Activated CD4-positive, alpha-beta T cell treated with anti-CD3 and anti-CD28 coated beads, Interleukin-2, amount 50 U/mL, for 1 hour (primary cell): ENCODE results near the gene ARSB.

ENCODE experiments used
- DNase-seq: peaks from one replicate; pipeline ENCODE4 v3.0.0-alpha.2; 2020

Gene ARSB

DNA sequence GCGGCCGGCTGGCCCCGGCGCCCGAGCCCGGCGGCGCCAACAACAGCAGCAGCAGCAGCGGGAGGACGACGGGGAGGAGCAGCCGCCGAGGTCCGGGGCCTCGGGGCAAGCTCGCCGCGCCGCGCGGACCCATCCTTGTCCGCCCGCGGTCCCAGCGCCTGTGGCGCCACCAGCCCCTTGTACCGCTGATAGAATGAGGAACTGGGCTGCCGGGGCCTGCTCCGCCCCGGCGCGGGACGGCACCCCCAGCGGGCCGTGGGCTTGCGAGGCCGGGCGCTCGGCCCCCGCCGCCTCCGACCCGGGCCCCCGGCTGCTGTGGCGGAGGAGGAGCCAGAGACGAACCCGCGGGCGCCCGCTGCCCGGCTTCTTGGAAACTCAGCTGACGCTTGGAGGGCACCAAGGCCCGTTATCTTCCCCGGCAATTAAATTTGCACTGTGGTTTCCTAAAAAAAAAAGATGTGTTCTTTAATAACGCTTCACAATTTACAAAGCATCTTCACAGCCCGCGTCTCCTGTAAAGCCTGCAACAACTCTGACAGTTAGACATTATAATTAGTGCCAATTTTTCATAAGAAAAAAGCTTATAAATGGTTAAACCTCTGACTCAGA lies at the start of gene ARSB:
ARSB (minus strand) TSS at position 195 of the 609 bp plus-strand sequence; CDS start at position 133, 62 bp downstream.
- peak; percentile 22 for DNase-seq

DNA sequence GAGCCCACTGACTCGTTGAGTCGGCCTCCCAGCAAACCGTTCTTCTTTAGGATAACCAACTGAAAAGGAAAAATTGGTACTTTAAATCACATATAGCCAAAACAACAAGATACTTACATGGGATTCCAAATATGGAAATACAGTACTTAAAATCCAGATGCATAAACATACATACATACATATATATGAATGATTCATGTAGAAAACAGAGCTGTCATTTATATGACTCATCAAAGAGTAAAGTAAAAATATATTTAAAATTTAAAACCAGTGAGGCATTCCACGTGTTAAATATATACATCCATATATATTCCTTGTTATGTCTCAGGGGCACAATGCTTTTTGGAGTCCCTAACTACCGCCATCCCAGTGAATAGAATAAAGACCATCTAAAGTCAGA lies 47.7 kb upstream of the ARSB start:
- DNase-seq = no peak

DNA sequence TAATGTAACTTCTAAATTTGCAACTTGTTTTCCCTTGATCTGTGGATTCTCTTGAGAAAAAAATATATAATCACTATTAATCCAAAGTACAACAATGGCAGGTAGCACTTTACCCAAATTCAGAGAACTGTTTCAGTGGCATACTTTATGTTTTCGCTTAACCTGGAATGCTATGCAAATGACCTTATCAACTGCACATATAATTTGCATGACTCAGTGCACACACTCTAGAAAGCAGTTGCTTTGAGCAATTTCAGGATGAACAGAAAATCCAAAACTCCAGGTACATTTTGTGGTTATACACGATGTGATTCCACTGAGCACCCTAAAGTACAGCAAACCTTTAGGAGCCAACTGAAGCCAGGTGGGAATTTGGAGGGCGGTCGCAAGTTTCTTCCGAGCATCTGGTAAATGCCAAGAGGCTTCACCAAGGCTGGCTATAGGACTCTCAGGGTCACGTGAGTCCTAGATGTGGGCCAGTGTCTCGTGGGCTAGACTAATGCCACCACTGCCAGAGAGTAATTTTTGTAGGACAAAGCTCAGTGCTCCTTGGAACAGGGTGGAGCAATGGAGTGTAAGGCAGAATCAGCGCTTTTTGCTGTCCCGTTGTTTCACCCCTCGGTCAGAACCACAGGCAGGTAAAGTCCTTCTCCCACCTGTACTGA lies 47.1 kb upstream of the ARSB start:
- no peak for DNase-seq

DNA sequence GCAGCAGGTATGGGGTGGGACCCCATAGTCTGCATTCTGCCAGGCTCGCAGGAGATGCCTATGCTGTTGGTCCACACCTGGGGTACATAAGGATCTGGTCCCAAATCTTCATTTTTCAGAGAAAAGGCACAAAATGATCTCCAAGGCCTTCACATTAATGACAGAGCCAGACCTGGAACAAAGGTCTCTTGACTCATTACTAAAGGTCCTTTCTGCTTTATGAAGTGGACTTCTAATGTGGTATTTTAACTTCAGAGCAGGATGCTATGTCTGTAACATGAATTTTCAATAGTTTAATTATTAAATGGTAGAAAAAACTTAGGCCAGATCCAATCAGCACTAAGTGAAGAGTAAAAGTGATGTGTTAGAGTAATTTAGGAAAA lies 46.4 kb upstream of the ARSB start:
- DNase-seq = no peak

DNA sequence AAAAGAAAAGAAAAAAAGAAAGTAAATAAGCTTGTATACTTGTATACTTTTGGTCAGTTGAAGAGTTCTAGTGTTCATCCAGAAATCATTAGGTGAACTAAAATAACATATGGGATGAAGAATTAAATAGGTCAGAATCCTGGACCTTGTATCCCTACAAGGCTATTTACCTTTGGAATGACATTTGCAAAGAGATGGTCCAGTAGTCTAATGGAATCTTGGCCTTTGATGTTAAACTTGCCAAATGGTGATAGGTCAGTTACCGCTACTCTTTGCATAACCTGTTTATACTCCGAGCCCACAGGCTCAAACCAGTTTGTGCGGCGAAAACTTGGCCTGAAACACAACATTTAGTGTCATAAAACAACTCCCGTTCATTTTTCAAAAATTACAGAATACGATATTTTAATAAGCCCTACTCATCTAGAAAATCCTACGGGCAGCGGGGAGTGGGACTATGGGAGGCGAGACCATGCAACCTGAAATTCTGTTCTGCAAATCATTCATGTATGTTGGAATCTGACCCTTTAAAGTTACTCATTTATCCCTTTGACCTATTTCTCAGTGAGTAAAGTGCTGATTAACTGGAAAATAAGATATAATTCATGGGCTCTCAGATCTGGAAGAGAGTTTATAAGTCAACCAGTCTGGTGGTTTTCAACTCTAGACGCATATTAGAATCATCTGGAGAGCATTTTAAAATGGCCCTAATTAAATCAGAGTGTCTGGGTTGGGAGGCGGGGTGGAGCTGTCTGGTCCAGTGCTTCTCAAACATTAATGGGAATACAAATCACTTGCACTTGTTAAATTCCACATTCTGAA lies 45.8 kb upstream of the ARSB start:
- DNase-seq = no peak

DNA sequence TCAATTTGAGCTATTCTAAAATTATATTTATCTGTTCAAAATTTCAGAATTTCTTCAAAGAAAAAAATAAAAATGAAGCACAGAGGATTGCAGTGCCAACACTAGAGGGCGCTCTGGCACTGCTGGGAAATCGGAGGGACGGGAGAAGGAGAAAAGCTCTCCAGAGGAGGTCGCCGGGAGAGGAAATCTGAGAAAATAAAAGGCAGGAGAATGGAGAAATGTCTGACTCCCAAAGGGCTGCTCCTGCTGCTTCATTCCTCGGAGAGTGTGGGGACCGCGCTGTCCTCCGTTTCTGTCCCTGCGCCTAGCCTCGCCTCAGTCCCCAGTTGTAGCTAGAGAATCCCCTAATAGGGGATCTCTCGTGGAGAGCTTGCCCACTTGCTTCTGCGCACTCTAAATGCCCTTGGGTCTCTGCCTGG lies 40.0 kb upstream of the ARSB start:
- DNase-seq = peak; percentile 46

DNA sequence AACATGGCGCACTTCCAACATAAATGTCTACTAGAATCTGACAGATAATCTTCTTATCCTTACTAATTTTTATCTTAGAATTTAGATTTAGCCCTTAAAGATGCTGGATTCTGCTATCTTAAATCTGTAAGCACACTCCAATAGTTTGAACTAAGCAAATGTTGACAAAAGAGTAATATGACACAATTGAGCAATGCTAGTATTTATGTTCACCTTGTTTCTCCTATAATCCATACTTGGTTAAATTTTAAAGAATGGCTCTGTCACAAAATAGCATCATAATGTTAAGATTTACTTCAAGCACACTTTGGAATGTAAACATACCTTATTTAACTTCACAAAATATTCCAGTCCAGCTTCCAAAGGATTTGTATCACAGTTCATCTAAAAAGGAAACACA lies 38.8 kb upstream of the ARSB start:
- DNase-seq = no peak

DNA sequence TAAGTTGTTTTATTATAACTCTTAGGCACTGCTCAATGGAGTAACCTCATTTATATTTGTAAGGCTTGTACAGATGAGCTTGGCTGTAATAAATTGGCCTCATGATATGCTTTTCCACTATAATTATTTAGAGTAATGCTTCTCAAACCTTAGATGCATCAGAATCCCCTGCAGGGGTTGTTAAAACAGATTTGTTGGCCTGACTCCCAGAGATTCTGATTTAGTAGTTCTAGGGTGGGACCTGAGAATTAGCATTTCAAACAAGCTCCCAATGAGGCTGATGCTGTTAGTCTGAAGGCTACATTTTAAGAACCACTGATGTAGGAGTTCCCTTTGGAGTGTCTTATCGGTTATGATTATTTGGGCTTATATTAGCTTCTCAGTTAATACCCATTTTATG lies 38.2 kb upstream of the ARSB start:
- no peak for DNase-seq

DNA sequence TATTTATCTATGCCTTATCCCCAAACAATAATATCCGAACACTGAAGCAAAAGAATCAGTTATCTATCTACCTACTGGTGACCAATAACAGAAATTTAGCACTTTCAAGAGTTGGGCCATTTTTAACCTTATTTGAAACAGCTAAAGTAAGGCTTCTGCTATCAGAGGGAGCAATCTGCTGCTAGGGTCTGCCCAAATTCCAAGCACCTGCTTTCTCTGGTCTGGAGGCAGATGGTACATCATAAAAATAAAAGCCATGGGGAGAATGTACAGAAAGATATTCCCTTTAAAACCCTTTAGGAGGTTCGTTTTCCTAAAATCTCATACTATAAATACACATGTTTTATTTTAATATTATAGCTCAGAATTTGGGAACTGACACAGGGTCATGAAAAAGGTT lies 37.7 kb upstream of the ARSB start:
- DNase-seq = no peak

DNA sequence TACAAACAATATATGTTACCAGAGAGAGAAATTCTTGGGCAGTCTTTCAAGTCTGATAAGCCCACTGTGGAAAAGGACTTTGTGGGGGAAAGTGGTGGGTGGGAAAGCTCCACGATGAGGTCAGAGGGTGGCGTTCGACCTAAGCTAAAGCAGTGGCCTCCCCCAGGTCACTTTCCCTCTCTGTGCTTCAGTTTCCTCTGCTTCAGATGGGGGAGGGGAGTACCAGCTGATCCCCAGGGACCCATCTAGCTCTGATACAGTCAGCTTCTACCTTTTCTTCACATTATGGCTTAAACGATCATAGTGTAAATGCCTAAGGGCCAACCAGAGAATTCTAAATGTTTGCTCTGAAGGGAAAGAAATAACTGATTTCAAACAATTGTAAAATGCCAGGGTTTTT lies 36.6 kb upstream of the ARSB start:
- DNase-seq = no peak

DNA sequence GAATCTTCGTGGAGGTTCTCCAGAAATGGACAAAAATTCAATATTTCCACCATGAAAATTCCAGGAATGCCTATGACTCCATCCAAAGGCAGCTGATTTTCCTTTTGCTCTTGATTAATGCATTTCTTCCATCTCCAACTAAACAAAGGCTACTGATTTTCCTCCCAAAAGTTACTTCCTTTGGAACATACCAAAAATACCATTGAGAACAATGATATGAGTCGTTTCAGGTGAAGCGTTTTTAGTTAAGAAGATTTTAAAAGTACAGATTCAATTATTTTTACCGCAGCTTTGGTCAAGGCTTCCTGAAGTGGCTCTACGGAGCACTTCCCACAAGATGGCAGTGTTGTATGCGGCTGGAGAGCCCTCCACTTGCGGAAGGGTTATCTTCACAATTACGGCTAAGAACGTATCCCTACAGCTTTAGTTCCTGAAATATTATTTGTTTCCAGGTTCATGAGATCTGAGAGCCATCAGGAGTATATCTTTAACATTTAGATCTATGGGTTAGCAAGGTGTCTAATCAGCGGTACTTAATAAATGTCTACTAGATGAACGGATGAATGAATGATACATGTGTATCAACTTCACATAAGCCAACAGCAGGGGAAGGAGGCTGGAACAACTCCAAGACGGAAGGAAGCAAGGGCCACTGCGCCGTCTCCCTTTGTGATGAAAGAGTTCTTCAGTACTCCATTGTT lies 35.9 kb upstream of the ARSB start:
- peak; percentile 12 for DNase-seq

DNA sequence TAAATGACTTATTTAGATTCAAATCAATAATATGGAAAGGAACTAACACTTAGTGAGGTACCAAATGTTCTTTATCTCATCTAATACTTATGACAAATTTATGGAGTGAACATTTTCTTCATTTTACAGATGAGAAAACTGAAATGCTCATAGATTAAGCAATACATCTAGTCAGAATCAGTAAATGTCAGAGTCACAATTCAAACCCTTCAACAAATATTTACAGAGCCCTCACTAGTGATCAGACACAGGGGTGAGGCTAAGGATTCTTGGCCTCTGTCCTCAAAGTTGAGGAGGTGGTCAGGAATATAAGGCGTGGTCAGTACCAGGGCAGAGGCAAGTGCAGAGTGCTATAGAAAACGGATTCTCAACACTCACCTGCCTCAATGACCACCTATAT lies 29.5 kb upstream of the ARSB start:
- no peak for DNase-seq

DNA sequence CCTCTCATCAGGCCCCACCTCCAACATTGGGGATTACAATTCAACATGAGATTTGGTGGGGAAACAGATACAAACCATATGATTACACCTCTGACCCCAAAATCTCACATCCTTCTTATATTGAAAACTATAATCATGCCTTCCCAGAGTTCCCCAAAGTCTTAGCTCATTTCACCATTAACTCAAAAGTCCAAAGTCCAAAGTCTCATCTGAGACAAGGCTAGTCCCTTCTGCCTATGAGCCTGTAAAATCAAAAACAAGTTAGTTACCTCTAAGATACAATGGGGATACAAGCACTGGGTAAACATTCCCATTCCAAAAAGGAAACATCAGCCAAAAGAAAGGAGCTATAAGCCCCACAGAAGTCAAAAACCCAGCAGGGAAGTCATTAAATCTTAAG lies 26.8 kb upstream of the ARSB start:
- DNase-seq = no peak

DNA sequence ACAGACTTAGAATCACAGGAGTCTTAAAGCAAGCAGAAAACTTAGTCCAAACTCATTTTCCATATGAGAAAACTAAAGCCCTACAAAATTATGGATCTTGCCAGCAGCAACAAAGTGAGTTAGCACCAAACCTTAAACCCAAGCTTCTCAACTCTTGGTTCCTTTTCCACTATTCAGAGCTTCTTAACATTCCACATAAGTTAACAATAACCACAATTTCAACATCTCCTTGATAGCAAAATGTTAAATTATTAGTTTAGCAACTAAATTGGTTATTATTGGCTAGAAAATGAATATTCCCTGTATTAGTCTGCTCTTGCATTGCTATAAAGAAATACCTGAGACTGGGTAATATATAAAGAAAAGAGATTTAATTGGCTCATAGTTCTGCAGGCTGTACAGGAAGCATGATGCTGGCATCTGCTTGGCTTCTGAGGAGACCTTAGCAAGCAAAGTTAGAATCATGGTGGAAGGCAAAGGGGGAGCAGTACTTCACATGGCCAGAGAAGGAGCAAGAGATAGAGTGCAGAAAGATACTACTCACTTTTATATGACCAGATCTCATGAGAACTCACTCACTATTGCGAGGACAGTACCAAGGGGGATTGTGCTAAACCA lies 26.2 kb upstream of the ARSB start:
- DNase-seq = no peak

DNA sequence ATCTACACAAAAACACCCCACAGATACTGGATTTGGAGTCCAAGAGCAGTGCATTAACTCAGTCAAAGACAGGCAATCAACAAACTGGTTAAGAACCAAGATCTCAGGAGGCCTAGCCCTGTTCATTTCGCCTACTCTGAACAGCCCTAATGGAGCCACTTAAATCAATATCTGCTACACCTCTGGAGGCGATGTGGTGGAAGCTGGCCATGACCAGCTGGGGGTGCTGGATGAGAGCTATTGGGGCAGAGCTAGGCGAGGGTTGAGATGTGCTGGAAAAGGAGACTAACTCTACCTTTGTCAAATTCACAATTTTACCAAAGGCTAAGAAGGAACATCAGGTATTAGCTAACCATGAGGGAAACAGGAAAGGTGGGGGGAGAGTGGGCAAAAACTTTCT lies 23.3 kb upstream of the ARSB start:
- DNase-seq = no peak

DNA sequence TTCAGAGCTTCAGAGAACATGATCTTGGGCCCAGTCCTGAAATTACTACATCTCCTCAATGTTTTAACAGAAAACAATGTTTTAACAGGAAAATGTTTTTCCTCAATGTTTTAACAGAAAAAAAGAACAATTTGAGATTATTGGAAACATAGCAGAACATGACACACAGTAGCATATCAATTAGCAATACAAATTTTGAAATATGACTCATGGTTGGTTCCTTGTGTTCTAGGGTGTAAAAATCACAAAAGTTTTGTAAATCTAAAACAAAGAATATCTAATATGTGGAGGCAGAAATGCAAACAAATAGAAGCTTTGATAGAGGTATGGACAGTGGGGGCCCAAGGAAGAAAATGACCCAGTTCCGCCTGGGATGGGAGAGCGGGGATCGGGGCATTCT lies 22.8 kb upstream of the ARSB start:
- DNase-seq = no peak

DNA sequence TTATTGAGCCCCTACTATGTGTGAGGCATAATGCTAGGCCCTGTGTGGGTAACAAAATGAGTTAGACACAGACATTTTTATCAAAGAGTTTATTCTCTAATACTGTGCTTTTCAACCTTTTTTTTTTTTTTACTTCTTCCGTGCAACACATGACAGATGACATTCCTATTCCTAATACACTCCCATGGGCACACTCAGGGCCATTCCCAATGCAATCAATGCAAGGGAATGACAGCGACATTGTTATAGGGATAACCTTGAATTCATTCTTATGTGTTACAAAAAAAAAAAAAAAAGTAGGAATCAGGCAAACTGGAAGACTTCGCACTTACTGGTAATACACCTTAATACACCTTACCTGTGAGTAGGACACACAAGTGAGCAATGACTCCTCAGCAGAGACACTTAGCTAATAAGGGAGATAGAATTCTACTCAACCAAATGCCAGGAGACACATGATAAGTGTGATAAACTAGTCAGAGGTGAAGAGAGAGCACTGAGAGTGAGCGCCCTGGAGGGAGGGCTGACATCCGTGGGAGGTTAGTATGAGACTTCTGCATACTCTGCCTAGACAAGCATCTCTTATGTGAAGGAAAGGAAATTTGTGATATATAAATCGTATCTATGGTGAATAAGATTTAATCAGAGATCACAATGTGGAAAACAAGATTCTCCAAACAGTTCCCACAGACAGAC lies 21.0 kb upstream of the ARSB start:
- no peak for DNase-seq

DNA sequence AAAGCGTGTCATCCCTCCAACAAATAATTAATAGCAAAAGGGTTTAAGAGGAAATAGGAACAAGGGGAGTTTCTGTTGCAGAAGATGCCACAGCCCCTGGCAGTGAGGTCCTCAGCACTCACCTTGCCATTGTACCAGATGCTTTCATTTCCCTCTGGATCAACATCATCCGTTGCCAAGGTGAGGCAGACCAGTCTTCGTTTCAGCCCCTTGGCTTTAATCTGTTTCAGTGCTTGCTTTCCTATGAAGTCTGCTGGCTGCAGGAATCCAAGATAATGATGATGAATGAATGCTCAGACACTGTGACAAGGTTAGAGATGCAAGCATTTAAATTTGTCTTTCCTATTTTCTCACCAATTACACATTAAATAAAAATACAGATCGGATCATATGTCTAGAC lies 20.0 kb upstream of the ARSB start:
- no peak for DNase-seq

DNA sequence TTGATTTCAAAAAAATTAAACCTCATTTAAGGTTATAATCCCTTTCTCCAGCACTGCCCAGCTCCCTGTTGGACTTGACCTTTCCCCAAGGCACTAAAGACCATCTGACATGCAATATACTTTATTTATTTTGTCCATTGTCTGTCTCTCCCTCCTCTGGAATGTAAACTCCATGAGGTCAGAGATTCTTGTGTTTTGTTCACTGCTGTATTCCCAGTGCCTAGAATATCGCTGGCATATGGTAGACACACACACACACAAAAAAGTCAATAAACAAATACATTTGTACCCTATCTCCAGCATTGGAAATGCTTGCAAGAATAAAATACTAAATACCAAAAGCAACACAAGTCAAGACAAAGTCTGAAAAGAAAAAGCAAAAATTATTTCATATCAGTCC lies 17.3 kb upstream of the ARSB start:
- DNase-seq = no peak

DNA sequence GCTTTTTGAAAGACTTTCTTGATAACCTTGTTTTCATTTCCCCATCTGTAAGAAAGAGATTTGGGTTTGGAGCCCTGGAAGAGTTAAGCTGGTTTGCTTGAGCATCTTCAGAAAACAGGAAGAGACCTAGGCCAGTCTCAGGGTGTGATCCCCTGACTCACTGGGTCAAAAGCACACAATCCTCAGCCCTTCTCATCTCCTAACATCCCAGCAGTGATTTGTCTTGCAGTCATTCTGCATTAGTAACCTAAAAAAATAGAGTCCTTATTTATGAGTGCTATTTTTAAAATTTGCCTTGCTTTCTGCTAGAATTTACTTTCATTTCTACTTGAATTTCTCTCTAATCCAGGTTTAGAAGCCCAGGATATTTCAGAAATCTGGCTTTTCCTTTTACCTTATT lies 16.4 kb upstream of the ARSB start:
- no peak for DNase-seq

DNA sequence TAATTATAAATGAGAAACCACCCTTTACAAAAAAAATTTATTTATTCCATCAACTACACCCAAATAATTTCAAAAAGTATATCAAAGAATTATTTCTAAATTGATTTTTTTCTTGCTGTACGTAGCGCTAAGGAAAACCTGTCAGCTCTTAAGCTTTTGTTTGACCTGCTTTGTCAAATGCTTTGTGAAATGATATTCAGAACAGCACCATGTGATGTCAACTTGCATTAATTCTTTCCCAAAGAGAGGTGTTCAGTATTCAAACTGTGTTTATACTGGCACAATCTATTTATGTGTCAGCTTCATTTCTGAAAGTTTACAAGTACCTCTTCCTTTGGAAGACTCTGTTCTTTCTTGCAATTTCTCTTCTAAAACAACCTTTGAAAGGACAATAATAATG lies 12.0 kb upstream of the ARSB start:
- no peak for DNase-seq

DNA sequence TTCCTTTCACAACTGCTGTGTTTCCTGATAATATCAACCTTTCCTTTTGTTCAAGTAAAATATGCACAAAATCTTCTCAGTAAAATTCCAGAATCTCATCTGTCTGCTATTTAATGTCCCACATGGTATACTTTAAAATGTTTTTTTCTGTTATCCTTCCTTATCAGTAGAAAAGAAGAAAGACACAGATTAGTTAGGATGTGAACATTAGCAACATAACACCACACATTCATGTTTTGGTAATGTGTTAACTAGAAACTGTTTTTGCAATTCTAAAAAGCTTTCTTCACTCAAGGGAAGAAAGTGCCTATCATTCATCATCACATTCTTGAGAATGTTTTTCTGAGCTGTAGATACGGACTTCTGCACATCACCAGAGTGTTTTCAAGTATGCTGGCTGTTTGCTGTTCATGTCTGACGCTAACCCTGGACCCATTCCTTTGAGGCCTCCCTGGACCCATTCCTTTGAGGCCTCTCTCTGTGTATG lies 10.5 kb upstream of the ARSB start:
- no peak for DNase-seq
